HEK293 (cell line): Measurements from ENCODE around the gene TSEN2.
"Not testable (repeated sequence)": the region's sequence is repeated elsewhere in the genome, so short reads cannot be mapped to it uniquely, and the experiment has no call there.

ENCODE experiments used
- CTCF ChIA-PET: fragments of 350-600 bp; formaldehyde crosslinking; extraction: SDS; loops from one replicate; lab custom pipeline; 2021; ENCODE audit warnings: antibody characterized with exemption; lab: Yijun Ruan, JAX
- POLR2A ChIA-PET: fragments of 300-600 bp; formaldehyde crosslinking; extraction: SDS; loops from one replicate; lab custom pipeline; 2020; ENCODE audit warnings: antibody characterized with exemption, inconsistent platforms; lab: Yijun Ruan, JAX
- H3K27ac ChIP-seq: fragments of 200-500 bp; sonication (Bioruptor generic); 2 replicates; pipeline ENCODE4 v1.5.1; 2014; ENCODE audit warnings: low read depth, low read length, control low read depth, inconsistent platforms; ENCODE audit errors: extremely low read depth
- H3K36me3 ChIP-seq, 2 experiments: fragments of 200-500 bp in 1 of 2; sonication (Bioruptor generic) in 1 of 2; 1 replicate in 1 of 2; 2 replicates in 1 of 2; pipeline ENCODE4 v1.5.1; 2014 to 2017; ENCODE audit warnings: inconsistent platforms in 2 of 2, low read length in 2 of 2; ENCODE audit not compliant: control insufficient read depth in 2 of 2, insufficient read depth in 1 of 2
- H3K4me1 ChIP-seq: fragments of 200-500 bp; sonication (Bioruptor generic); 2 replicates; pipeline ENCODE4 v1.5.1; 2014; ENCODE audit warnings: mild to moderate bottlenecking, low read length, inconsistent platforms; ENCODE audit not compliant: control insufficient read depth, insufficient read depth
- H3K4me3 ChIP-seq: 2 replicates; pipeline ENCODE4 v1.5.1; 2011; ENCODE audit warnings: low read depth, mild to moderate bottlenecking, control low read depth, low read length, moderate library complexity
- H3K9me3 ChIP-seq: fragments of 200-500 bp; sonication (Bioruptor generic); 2 replicates; pipeline ENCODE4 v1.5.1; 2014; ENCODE audit warnings: low read depth, low read length, inconsistent platforms; ENCODE audit not compliant: control insufficient read depth, insufficient read depth
- IKZF3 ChIP-seq: fragments of 450-650 bp; IDR thresholded peaks from 2 replicates; pipeline ENCODE4 v1.5.0; 2018; ENCODE audit warnings: missing biosample characterization, mild to moderate bottlenecking, missing genetic modification characterization, moderate library complexity
- KLF9 ChIP-seq: fragments of 450-650 bp; formaldehyde crosslinking; IDR thresholded peaks from 2 replicates; pipeline ENCODE4 v1.5.1; 2016; ENCODE audit warnings: missing biosample characterization, missing genetic modification characterization, low read depth
- OVOL3 ChIP-seq: fragments of 450-650 bp; formaldehyde crosslinking; IDR thresholded peaks from 2 replicates; pipeline ENCODE4 v1.5.1; 2016; ENCODE audit warnings: missing biosample characterization, missing genetic modification characterization
- RBAK ChIP-seq: fragments of 450-650 bp; formaldehyde crosslinking; IDR thresholded peaks from 2 replicates; pipeline ENCODE4 v1.5.1; 2016; ENCODE audit warnings: missing biosample characterization, missing genetic modification characterization
- ZBTB44 ChIP-seq: fragments of 450-650 bp; IDR thresholded peaks from 2 replicates; pipeline ENCODE4 v1.5.1; 2018; ENCODE audit warnings: missing biosample characterization, mild to moderate bottlenecking, missing genetic modification characterization
- ZFP69B ChIP-seq: fragments of 450-650 bp; formaldehyde crosslinking; IDR thresholded peaks from 2 replicates; pipeline ENCODE4 v1.5.1; 2016; ENCODE audit warnings: missing biosample characterization, missing genetic modification characterization
- ZNF10 ChIP-seq: fragments of 450-650 bp; formaldehyde crosslinking; IDR thresholded peaks from 2 replicates; pipeline ENCODE4 v1.5.1; 2017; ENCODE audit warnings: missing biosample characterization, missing genetic modification characterization
- ZNF114 ChIP-seq: fragments of 450-650 bp; formaldehyde crosslinking; IDR thresholded peaks from 2 replicates; pipeline ENCODE4 v1.5.0; 2017; ENCODE audit warnings: missing biosample characterization, missing genetic modification characterization
- ZNF2 ChIP-seq: fragments of 450-650 bp; formaldehyde crosslinking; IDR thresholded peaks from 2 replicates; pipeline ENCODE4 v1.5.1; 2016; ENCODE audit warnings: missing biosample characterization, missing genetic modification characterization
- ZNF416 ChIP-seq: fragments of 450-650 bp; formaldehyde crosslinking; IDR thresholded peaks from 2 replicates; pipeline ENCODE4 v1.5.1; 2016; ENCODE audit warnings: missing biosample characterization, missing genetic modification characterization
- ZNF548 ChIP-seq: fragments of 450-650 bp; formaldehyde crosslinking; IDR thresholded peaks from 2 replicates; pipeline ENCODE4 v1.5.1; 2016; ENCODE audit warnings: missing biosample characterization, missing genetic modification characterization
- ZNF560 ChIP-seq: fragments of 450-650 bp; formaldehyde crosslinking; IDR thresholded peaks from 2 replicates; pipeline ENCODE4 v1.5.1; 2017; ENCODE audit warnings: missing biosample characterization, missing genetic modification characterization, borderline replicate concordance
- ZNF785 ChIP-seq: fragments of 450-650 bp; formaldehyde crosslinking; IDR thresholded peaks from 2 replicates; pipeline ENCODE4 v1.5.1; 2016; ENCODE audit warnings: missing biosample characterization, missing genetic modification characterization
- ZSCAN16 ChIP-seq: fragments of 450-650 bp; formaldehyde crosslinking; IDR thresholded peaks from 2 replicates; pipeline ENCODE4 v1.5.1; 2016; ENCODE audit warnings: missing biosample characterization, missing genetic modification characterization
- ZSCAN18 ChIP-seq: fragments of 450-650 bp; formaldehyde crosslinking; IDR thresholded peaks from 2 replicates; pipeline ENCODE4 v1.5.1; 2016; ENCODE audit warnings: missing biosample characterization, missing genetic modification characterization
- TF ChIP-seq, protein P1 (sequence below): fragments of 450-650 bp; formaldehyde crosslinking; IDR thresholded peaks from 2 replicates; pipeline ENCODE4 v1.5.1; 2016; ENCODE audit warnings: missing biosample characterization, missing genetic modification characterization
- TF ChIP-seq, protein P2 (sequence below): fragments of 450-650 bp; formaldehyde crosslinking; IDR thresholded peaks from 2 replicates; pipeline ENCODE4; 2016; ENCODE audit warnings: missing biosample characterization, missing genetic modification characterization

The TSEN2 gene

DNA sequence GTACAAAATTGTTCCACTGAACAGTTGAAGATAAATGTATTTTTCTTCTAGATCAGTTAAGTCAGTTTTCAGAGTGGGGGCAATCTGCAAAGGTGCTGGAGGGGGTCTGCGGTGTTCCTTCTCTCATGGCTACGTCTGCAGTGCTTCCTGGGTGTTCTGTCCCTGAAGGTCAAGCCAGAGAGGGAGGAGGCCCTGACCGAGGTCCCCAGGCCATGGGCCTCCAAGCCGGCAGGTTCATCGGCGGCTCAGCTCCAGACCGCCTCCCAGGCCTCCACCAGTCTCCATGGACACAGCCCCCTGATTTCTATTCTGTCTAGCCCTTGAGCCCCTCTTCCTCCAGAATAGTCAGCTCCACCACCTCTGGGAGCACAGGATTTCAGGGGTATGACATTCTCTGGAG is 28.5 kb upstream of the TSEN2 start:
- TF ChIP-seq ZBTB44 (tag by site-specific recombination) (no peak), ZSCAN18 (tag by site-specific recombination) (no peak), KLF9 (tag by site-specific recombination) (no peak), ZNF2 (no peak), ZNF548 (no peak), OVOL3 (no peak), ZNF416 (tag by site-specific recombination) (no peak), IKZF3 (tag by site-specific recombination) (no peak), ZNF114 (tag by site-specific recombination) (no peak), RBAK (tag by site-specific recombination) (no peak), ZNF10 (tag by site-specific recombination) (no peak), ZNF785 (tag by site-specific recombination) (no peak)
- TF ChIP-seq, protein P1, sequence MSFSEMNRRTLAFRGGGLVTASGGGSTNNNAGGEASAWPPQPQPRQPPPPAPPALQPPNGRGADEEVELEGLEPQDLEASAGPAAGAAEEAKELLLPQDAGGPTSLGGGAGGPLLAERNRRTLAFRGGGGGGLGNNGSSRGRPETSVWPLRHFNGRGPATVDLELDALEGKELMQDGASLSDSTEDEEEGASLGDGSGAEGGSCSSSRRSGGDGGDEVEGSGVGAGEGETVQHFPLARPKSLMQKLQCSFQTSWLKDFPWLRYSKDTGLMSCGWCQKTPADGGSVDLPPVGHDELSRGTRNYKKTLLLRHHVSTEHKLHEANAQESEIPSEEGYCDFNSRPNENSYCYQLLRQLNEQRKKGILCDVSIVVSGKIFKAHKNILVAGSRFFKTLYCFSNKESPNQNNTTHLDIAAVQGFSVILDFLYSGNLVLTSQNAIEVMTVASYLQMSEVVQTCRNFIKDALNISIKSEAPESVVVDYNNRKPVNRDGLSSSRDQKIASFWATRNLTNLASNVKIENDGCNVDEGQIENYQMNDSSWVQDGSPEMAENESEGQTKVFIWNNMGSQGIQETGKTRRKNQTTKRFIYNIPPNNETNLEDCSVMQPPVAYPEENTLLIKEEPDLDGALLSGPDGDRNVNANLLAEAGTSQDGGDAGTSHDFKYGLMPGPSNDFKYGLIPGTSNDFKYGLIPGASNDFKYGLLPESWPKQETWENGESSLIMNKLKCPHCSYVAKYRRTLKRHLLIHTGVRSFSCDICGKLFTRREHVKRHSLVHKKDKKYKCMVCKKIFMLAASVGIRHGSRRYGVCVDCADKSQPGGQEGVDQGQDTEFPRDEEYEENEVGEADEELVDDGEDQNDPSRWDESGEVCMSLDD (tag by site-specific recombination) = no peak
- TF ChIP-seq, protein P2, sequence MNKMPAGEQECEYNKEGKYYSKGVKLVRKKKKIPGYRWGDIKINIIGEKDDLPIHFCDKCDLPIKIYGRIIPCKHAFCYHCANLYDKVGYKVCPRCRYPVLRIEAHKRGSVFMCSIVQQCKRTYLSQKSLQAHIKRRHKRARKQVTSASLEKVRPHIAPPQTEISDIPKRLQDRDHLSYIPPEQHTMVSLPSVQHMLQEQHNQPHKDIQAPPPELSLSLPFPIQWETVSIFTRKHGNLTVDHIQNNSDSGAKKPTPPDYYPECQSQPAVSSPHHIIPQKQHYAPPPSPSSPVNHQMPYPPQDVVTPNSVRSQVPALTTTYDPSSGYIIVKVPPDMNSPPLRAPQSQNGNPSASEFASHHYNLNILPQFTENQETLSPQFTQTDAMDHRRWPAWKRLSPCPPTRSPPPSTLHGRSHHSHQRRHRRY (tag by site-specific recombination) = no peak
- H3K4me1 ChIP-seq = no peaks in the 10 kb centered on the region
- H3K27ac ChIP-seq = no peak overlapping the region
- H3K36me3 ChIP-seq = no peaks in the 10 kb centered on the region
- ChIA-PET CTCF (interaction anchor here (1.0 kb wide), 1 partner anchor 24 kb away, joined by 3 read pairs; no protein-coding TSS in a partner anchor), POLR2A (no interaction called here)
- H3K9me3 ChIP-seq = no peaks in the 10 kb centered on the region
- H3K4me3 ChIP-seq = no peak overlapping the region

DNA sequence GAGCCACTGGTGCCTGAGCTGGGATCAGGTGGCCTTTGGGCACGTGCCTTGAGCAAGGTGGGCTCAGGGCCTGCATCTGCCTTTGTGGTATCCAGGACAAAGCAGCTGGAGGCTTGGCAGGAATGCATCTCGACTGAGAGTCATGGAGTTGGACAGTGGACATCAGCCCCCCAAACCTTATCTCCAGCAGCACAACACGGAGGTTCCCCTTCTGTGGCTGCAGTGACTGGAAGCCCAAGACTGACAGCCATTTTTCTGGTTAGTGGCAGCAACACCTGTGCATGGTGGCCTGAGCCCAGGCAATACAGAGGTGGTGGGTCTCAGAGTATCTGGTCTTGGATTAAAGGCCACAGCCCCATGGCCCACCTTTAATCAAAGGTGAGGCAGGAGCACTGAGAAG is 27.8 kb upstream of the TSEN2 start:
- no peak overlapping the region for H3K27ac ChIP-seq
- ChIA-PET CTCF (interaction anchor here (1.0 kb wide), 1 partner anchor 23 kb away, joined by 3 read pairs; no protein-coding TSS in a partner anchor), POLR2A (no interaction called here)
- H3K9me3 ChIP-seq = no peaks in the 10 kb centered on the region
- H3K4me1 ChIP-seq = no peaks in the 10 kb centered on the region
- H3K36me3 ChIP-seq = no peaks in the 10 kb centered on the region
- no peak overlapping the region for H3K4me3 ChIP-seq
- TF ChIP-seq ZNF560 (tag by site-specific recombination) (no peak), ZSCAN16 (tag by site-specific recombination) (no peak), ZFP69B (tag by site-specific recombination) (no peak), ZNF114 (tag by site-specific recombination) (no peak)

- H3K4me3 ChIP-seq, H3K9me3 ChIP-seq, H3K36me3 ChIP-seq, H3K4me1 ChIP-seq, H3K27ac ChIP-seq, POLR2A ChIA-PET: not testable (repeated sequence)
- CTCF ChIA-PET = interaction anchor here (0.7 kb wide), 1 partner anchor 13 kb away, joined by 3 read pairs; no protein-coding TSS in a partner anchor
Measured at GRCh38 chr3:12457380-12457779, 26.9 kb upstream of the TSEN2 start.
